NCI-H2081 (cell line): ENCODE data around the gene AFDN.

Experiments used
- DNase-seq, 2 experiments: peaks; one replicate each; lab custom pipeline; 2025; lab: John Stamatoyannopoulos, UW

The AFDN gene

DNA sequence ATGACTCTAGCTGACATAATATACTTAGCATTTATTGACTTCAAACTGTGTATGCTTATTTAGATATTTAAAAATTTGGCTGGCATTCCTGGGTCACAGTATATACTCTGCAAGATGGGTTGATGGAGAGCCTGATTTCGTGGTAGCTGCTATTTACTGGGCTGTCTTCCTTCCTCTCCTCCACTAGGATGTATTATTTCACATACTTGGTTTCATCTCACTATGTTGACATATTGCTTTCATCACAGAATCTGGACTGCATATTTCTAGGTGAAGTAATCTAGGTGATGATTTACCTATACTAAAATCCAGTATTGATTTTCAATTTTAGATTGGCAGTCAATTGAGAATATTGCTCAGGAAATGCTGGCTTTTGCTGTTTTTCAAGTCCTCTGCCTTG lies 15.7 kb downstream of the AFDN start:
- no peak for DNase-seq

- no peak for DNase-seq
Observed at GRCh38 chr6:167843023-167843422, 16.3 kb downstream of the AFDN start.

DNA sequence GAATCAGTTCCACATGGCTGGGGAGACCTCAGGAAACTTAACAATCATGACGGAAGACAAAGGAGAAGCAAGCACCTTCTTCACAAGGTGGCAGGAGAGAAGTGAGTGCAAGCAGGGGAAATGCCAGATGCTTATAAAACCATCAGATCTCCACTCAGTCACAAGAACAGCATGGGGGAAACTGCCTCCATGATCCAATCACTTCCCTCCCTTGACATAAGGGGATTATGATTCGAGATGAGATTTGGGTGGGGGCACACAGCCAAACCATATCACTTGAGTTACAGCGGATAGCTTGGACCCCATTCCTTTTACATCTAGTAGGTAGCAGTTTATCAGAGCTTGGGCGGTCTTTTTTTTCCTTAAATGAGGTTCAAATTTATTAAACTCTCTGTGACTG lies 19.1 kb downstream of the AFDN start:
- no peak for DNase-seq

- no peak for DNase-seq
Observed at GRCh38 chr6:167846997-167847606, 20.4 kb downstream of the AFDN start.

GRCh38 chr6:167847936-167848335 lies 21.2 kb downstream of the AFDN start:
- no peak for DNase-seq

DNA sequence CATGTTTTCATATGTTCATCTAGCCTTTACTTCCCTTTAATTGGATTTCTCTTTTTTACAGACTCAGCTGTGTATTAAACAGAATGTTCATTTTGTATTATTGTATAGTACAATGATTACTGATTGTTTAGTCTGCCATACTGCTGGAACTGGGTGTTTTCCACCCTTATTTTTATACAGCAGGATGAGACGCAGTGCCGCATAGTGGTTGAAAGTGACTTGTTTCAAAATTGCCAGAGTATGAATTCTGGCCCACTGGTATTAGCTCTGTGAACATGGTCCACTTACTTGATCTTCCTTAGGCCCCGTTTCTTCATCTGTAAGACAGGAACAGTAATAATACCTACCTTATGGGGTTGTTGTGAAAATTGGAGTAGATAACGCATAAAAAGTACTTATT lies 22.1 kb downstream of the AFDN start:
- no peak for DNase-seq

DNA sequence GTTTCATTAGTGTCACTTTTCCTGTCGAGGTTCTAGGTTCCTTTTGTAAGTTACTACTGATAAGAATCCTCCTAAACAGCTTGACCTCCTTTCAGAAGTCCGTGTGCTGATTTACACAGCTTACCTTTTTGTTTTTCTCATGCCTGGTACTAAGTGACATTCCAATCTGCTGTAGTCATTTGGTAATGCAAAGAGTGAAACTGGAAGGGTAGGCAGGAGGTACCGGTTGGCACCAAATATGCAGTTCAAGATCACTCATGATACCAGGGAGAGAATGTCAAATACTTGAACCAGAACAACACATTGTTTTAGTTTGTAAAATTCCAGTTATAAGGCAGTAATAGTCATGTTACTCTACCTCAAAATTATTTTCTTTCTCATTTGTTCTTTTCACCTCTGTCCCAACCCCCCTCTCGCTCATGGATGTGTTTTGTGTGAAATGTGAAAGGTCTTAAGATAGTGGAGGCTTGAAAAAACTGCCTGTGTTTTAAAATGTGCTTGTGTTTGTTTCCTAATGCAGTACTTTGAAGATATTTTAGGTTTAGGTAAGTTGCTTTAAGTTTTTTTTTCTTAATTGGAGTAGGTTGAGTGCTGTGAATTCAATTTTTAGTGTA lies 23.2 kb downstream of the AFDN start:
- DNase-seq = no peak

- no peak for DNase-seq
Observed at GRCh38 chr6:167850782-167851181, 24.1 kb downstream of the AFDN start.

GRCh38 chr6:167851370-167851952 lies 24.8 kb downstream of the AFDN start:
- no peak for DNase-seq

GRCh38 chr6:167855825-167856425 lies 29.2 kb downstream of the AFDN start:
- no peak for DNase-seq

DNA sequence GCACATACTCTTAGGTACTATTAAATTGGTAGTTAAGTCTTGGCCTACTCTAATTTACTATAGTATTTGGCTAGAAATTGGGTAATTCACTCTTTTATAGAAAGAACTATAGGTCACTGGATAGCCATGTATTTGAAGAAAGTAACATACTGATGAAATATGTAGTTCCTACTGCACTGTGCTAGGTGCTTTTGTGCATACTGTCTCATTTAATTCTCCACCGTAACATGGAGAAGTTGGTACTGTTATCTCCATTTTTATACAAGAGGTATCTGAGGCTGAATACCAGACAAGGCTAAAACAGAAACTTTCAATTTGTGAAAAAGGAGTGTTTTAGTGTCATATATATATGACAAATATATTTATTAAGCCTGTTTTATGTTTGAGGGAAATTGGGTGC lies 29.8 kb downstream of the AFDN start:
- no peak for DNase-seq

GRCh38 chr6:167856999-167857660 lies 30.4 kb downstream of the AFDN start:
- DNase-seq = no peak

DNA sequence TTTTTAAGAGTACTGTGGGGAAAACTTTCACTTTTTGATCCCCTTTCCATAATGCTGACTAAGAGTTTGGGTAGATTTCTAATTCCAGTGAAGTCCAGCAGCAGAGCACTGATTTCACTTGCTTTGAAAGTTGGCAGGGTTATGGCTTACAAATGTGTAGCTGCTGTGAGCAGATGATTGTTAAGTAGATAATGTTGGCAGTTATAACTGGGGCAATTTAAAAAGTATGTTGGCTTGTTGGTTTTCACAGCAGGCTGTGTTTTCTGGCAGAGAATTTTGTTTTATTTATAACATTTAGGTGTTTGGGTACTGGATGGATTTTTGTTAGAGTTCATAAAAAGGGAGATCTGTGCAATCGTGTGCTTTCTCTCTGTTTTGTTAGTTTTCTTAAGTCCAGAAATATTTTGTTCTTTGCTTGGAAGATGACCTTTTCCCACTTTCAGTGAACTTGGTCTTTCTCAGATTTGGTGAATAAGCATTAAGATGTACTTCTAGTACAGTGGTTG lies 31.4 kb downstream of the AFDN start:
- DNase-seq = peak in 1 of 2 experiments; percentile 22

GRCh38 chr6:167858842-167859664 lies 32.3 kb downstream of the AFDN start:
- no peak for DNase-seq

DNA sequence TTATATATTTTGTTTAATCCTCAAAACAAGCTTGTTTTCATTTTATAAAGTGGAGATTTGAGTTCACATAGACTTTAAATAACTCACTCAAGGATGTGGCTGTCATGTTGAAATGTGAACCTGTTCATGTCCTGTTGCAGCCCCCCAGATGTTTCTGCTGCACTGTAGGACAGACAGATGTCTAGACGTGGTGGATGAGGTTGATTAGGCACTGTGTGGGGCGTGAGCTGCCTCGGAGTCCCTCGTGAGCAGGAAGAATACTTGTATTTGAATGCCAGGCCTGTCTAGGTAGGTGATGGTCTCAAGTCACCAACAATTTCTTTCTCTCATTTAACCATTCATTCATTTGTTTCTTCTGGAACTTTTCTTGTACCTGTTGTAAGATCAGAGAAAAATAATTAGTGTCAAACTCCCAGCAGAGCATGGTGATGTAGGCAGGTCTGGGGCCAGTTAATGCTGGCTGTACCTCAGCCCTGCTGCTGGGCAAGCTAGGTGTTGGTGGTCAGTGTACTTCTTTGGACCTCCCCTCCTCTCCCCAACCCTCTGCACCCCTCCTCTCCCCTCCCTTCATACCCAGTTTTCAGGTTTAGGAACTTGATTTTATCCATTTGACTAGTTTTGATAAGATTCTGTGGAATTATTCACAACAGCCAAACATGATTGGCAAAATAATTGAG lies 34.0 kb downstream of the AFDN start:
- DNase-seq = no peak

DNA sequence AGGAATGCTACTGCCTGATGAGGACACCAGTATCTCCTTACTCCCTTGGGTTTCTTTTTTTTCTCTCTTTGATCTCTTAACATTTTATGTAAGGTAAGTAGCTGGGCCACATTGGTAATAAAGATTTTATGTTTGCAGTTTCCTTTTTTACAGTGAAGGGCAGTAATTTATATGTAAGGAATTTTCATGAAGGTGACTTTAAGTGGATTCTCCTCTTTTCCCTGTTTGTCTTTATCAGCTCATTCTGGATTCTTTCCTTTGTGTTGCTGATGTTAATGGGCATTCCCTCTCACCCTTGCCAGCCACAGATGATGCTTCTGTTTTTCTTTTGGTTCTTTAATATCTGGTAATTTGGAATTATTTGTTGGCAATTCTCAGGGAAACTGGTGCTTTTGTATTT lies 34.7 kb downstream of the AFDN start:
- no peak for DNase-seq

GRCh38 chr6:167863897-167864296 lies 37.2 kb downstream of the AFDN start:
- DNase-seq = no peak

DNA sequence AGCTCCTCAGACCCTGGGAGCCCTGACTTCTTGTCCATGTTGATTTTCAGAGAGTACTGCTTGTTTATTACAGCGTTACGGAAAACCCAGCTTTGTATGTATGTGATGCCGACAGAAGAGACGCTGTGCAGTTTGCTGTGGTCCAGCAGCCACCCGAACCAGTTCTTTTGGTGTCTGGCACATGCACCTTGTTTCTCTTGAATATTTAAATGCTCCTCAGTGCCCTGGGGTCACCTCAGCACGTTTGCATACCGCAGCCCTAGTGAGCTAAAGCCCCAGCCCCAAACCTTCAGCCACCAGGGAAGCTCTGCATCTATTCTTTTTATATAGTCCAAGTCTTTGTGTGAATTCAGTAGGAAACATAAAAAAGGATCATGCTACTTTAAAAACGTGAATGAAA lies 39.9 kb downstream of the AFDN start:
- DNase-seq = no peak

- DNase-seq = no peak
Observed at GRCh38 chr6:167870321-167870720, 43.6 kb downstream of the AFDN start.

DNA sequence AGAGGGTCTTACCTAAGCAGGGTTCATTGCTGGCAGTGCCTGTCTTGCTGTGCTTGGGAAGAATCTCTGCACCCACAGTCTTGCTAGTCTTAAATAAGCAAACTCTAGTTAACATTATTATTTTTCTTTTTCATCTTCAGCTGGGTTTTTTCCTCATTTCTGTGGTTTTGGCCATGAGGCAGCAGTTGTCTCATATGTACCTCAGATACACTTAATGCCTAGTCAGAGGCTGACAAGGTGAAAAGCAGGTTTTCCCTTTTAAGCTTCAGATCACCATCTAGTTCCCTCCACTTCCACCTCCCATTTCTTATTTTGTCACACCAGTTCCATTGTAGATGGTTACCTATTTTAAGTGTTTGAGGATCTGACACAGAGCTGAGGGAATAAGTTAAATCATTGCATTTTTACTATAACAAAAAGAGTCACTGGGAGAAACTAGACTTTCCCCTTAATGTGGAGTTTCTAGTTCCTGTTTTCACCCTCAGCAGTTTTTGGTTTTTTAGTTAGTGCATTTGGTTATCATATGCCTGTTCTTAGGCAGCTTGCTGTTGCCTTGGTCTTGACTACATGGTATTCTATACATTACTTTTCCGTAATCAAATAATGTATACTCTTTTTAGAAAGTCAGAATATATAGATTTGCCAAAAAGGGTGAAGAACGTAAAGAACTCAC lies 46.0 kb downstream of the AFDN start:
- DNase-seq = no peak
